GF-D8 (cell line): ENCODE results near the gene MTCH2.

Source experiments
- DNase-seq: peaks from one replicate; lab custom pipeline; 2025; lab: John Stamatoyannopoulos, UW

MTCH2 gene

GRCh38 chr11:47589977-47590861 is 52.1 kb downstream of the MTCH2 start:
- DNase-seq, result no peak

- no peak for DNase-seq
These were observed 52.8 kb downstream of the MTCH2 start for GRCh38 chr11:47589584-47589976.

DNA sequence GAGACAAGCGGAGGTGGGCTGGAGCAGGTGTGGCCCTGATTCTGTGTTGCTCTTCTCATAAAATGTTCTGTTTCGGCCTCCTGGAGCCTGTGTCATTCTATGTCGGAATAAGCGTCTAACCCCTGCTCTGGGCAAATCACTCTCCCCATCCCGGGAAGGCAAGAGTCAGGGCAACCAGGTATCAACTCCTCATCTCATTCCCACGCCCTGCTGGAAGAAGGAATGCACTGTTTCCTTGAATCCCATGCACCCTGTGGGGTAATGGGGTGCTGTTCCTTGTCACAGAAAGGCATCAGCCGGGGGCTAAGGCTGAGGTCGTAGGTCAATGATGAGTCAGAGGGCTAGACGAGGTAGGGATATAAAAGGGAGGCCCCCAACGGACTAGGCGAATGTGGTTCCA is 53.2 kb downstream of the MTCH2 start:
- no peak for DNase-seq

- peak; percentile 14 for DNase-seq
These were observed 54.5 kb downstream of the MTCH2 start for GRCh38 chr11:47587723-47588326.

DNA sequence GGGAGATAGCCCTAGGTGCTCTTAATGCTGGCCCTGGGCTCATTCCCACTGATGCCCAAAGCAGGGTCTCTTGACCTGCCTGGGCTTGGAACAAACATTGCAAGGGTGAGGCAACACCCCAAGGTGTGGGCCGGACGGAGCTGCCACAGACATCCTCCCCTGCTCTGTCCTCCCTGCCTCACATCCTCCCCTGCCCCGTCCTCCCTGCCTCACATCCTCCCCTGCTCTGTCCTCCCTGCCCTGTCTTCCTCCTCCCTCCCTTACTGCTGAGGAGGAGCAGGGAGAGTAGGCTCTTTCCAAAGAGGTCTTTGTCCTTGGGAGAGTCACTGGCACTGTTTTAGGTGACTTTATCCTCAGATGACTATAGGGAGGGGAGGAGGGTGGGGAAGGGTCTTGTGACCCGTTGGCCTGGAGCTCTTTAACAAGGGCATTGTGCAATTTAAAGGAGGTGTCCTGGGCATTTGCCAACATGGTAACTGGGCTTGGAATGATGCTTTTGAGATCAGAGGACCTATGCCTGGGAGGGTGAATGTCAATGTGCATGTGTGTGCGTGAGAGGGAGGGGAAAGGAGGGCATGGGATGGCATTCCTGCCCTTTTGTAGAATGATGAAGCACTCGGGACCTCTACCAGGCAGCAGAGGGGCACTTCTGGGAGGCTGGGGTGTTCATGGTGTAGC is 55.2 kb downstream of the MTCH2 start:
- no peak for DNase-seq

DNA sequence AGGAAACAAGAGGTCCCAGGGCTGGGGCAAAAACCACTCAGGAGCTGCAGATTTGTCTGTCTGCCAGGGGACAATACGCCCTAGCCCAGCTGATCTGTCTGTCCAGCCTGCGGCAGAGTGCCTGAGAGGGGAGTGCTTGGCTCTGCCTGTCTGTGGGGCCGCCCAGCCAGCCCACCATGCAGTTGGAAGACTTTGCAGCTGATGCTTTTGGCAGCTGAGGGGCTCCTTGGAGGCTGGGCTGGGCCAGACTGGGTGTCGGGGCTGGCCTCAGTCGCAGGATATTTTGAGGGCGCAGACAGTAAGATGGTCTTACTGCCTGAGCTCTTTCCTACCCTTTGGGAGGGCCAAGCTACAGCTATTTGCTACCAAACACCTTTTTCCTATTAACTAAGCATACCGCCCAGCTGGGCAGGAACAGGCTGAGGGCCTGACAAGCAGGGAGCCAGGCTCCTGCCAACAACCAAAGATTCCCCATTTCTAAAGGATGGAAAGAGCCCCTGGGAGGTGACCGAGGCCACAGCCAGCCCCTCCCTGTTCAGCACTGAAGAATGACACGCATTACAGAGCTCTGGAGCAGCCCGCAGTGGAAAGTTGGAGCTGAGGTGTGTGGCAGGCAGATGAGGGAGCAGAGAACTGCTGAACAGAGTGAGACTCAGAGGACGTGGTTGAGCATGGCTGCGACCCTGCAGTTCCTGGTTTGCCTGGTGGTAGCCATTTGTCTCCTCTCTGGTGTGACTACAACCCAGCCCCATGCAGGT is 56.1 kb downstream of the MTCH2 start, which contains the start of gene FAM180B:
FAM180B (plus strand) TSS at position 581 of the 758 bp plus-strand sequence; CDS start at position 672, 91 bp downstream.
- no peak for DNase-seq

GRCh38 chr11:47583844-47584243 is 58.5 kb downstream of the MTCH2 start:
- DNase-seq, result no peak

DNA sequence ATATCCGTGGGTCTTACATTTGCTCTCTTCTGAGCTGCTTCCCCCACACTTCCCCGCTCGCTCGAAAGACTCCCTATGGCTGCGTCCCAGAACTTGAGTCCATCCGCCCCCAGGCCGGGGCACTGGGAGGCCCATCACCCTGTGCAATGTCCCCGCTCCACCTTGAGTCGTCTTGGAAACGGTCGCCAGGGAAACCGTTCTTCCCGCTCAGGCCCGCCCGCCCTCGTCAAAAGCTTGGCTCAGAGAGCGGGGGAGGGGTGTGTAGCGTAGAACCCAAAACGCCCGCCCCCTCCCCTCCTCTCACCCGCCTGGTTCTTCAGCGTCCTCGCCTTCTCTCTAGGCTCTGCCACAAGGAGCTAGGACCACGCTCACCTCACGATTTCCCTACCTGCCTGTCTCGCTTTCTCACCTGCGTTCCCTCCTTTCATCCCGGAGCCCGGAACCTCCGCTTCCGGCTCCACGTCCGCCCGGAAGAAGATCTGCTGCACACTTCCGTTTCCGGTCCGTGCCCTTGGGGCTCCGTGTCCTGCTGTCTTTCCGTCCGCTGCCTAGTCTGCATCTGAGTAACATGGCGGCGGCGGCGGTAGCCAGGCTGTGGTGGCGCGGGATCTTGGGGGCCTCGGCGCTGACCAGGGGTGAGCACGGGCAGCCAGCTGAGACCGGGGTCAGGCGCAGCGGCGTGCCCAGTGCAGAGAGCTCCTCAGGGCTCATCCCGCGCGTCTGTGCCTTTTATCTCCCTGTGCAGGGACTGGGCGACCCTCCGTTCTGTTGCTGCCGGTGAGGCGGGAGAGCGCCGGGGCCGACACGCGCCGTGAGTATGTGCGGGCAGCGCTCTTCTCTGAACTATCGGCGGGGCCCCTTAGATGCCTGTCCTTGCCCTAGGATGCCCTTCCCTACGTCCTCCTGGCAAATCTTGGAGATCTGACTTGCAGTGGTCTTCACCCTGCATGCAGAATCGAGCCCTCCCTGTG is 63.5 kb downstream of the MTCH2 start, which contains the start of the genes KBTBD4 and NDUFS3:
KBTBD4 (minus strand) TSS at position 447 of the 971 bp plus-strand sequence; CDS start at position 428, 19 bp downstream.
NDUFS3 (plus strand) TSS at position 551 of the 971 bp plus-strand sequence; CDS start at position 569, 18 bp downstream.
- peak; percentile 3 for DNase-seq

GRCh38 chr11:47577460-47578041 is 64.8 kb downstream of the MTCH2 start:
- no peak for DNase-seq

DNA sequence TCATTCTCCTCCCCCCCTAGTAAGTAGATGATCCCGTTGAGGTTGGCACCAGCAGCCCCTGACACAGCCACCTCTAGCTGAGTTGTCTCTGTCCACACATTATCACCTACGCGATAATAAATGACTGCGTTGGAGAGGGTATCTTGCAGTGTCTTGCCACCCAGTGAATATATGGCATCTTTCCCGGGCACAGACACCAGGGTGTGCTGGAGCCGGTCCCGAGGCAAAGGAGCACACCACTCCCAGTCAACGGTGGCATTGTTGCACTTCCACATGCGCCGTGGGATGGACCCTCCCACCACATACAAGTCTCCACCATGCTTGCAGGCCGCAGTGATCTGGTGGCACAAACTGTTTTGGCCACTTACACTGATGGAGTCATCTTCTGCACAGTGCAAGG is 69.0 kb downstream of the MTCH2 start:
- no peak for DNase-seq

GRCh38 chr11:47572715-47573255 is 69.6 kb downstream of the MTCH2 start:
- no peak for DNase-seq

DNA sequence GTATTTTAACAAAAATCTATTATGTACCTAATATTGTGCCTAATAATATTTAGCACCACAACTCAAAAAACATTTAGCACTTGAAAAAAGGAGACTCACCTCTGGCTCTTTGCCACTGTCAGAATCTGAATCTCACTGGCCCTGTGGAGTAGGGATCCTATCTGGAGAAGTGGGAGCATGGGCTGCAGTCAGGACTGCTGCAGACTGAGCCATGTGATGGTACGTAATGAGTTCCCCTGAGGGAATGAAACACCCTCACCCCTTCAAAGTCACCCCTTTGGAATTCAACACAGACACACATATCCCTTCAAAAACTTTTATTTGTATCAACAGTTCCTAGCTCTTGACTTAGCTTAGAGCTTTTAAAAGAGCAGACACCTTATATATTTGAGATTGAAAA is 70.5 kb downstream of the MTCH2 start:
- DNase-seq, result no peak

DNA sequence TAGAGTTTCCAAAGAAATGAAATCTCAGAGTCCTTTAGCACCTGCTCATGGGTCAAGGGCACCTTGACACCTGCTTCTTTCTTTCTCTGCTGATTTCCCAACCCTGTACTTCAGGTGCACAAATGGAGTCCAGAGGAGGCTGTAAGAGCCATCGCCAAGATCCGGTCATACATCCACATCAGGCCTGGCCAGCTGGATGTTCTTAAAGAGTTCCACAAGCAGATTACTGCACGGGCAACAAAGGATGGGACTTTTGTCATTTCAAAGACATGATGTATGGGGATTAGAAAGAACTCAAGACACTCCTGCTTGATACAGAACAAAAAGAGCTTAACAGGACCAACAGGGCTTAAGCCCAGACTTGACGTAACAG is 71.0 kb downstream of the MTCH2 start:
- no peak for DNase-seq

DNA sequence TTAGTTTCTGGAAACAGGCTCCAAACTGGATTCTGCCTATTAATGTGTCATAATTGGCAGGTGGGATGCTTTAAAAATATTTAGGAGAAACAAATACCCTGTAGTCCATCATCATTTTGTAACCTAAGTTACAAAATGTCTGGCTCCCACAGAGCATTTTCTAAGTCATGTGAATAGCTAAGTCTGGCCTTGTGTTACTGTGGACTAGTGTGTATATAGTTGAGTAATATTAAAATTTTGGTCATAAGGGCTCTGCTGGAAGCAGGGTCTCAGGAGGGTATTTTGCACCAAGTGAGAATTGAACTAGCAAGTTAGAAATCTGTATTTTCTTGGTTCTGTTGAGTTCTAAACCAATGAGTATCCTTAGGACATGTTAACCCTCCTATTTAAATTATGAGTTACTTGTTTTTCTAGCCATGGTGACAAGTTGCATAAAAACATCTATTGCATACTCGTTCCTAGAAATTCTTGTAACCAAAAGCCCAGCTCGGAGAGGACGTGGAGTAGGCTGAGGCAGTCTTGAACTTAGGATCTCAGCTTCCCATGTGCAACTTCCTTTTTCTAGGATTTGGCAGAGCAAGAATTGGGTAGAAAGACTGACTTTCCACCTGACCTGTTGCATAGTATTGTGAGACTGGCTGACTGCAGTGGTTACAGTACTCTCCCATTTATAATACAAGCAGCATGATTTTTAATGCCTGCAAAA is 71.6 kb downstream of the MTCH2 start:
- DNase-seq, result no peak

GRCh38 chr11:47569646-47570045 is 72.7 kb downstream of the MTCH2 start:
- DNase-seq, result no peak
